ENCODE data around the gene EIF3L.

EIF3L gene

DNA sequence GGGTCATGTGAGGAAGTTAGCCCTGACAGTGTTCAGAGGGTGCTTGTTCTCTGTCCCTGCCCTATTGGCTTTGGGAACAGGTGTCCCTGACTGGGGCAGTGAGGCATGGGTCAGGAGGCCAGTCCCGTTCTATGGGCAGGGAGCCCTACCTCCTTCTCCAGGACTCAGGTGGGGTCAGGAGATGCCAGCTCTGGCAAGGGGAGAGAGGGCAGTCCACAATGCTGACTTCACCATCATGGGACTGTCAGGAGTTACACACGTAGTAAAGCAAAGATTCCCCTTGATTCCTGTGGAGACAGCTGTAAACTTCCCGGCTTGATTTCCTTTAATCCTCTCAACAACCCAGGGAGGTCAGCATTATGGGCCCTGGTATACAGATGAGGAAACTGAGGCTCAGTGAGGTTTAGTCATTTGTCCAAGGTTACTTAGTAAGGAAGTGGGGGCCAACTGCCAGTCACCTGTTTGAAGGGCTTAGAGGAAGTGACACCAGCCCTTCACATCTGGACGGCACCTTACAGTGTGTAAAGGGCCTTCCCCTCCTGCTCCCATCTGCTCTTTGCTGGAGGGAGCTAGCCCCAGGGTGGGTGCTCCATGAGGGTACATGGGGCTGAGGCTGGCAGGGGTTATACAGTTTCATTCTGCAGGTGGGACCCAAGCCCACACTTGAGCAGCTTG, 68.8 kb downstream of the EIF3L start:
- Histone ChIP-seq H4K20me1 (ENCODE audit: insufficient read depth) (no peaks in the 10 kb centered on the region), H3K4me3 (IDR thresholded peaks at IDR 0.05; ENCODE audit: insufficient read depth, low read depth, low read length) (no peak overlapping the region), H3K9ac (no peak overlapping the region), H3K27me3 (ENCODE audit: insufficient read depth, low read depth) (no peaks in the 10 kb centered on the region), H3K4me2 (no peak overlapping the region), H3K27ac (no peak overlapping the region), H3K36me3 (ENCODE audit: insufficient read depth) (no peaks in the 10 kb centered on the region), H3K4me1 (ENCODE audit: low read depth, poor library complexity, severe bottlenecking) (no peaks in the 10 kb centered on the region), H3K79me2 (ENCODE audit: insufficient read depth, low read depth) (no peaks in the 10 kb centered on the region), H2AFZ (ENCODE audit: low read depth) (no peak overlapping the region)
- TF ChIP-seq, protein P1, sequence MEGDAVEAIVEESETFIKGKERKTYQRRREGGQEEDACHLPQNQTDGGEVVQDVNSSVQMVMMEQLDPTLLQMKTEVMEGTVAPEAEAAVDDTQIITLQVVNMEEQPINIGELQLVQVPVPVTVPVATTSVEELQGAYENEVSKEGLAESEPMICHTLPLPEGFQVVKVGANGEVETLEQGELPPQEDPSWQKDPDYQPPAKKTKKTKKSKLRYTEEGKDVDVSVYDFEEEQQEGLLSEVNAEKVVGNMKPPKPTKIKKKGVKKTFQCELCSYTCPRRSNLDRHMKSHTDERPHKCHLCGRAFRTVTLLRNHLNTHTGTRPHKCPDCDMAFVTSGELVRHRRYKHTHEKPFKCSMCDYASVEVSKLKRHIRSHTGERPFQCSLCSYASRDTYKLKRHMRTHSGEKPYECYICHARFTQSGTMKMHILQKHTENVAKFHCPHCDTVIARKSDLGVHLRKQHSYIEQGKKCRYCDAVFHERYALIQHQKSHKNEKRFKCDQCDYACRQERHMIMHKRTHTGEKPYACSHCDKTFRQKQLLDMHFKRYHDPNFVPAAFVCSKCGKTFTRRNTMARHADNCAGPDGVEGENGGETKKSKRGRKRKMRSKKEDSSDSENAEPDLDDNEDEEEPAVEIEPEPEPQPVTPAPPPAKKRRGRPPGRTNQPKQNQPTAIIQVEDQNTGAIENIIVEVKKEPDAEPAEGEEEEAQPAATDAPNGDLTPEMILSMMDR (conservative IDR thresholded peaks at IDR 0.05; ENCODE audit: low read depth, low read length) = no peak

DNA sequence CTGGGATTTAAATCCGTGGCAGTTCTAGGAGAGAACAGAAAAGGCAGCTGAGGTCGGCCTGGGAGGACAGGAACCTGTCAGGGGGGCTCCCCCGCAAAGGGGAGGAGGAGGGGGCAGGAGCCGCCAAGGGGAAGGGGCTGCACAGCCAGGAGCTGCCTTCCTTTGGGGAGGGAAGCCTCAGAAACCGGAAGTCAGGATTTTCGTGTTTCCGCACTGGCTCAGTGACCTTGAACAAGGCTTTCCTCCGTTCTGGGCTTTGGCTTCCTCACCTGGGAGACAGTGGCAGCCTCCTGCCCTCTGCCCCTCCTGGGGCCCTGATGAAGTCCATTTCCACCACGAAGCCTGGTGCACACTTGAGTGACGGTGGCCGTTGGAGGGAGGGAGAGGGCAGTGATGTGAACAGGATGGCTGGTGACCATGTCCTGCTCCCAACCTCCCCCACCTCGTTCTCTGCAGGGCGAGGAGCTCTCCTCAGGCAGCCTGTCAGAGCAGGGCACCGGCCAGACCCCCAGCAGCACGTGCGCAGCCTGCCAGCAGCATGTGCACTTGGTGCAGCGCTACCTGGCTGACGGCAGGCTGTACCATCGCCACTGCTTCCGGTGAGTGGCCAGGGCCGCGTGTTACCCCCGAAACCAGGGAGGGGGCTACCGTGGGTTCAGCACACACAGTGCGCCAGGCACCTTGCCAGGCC, 69.5 kb downstream of the EIF3L start:
- H3K9ac ChIP-seq = no peak overlapping the region
- TF ChIP-seq, protein P1 (conservative IDR thresholded peaks at IDR 0.05; ENCODE audit: low read depth, low read length) = no peak
- no peaks in the 10 kb centered on the region for H4K20me1 ChIP-seq (ENCODE audit: insufficient read depth)
- no peaks in the 10 kb centered on the region for H3K27me3 ChIP-seq (ENCODE audit: insufficient read depth, low read depth)
- H3K4me2 ChIP-seq = no peak overlapping the region
- no peaks in the 10 kb centered on the region for H3K79me2 ChIP-seq (ENCODE audit: insufficient read depth, low read depth)
- no peaks in the 10 kb centered on the region for H3K4me1 ChIP-seq (ENCODE audit: low read depth, poor library complexity, severe bottlenecking)
- H2AFZ ChIP-seq (ENCODE audit: low read depth) = no peak overlapping the region
- H3K36me3 ChIP-seq (ENCODE audit: insufficient read depth) = no peaks in the 10 kb centered on the region
- H3K4me3 ChIP-seq (IDR thresholded peaks at IDR 0.05; ENCODE audit: insufficient read depth, low read depth, low read length) = no peak overlapping the region
- no peak overlapping the region for H3K27ac ChIP-seq

DNA sequence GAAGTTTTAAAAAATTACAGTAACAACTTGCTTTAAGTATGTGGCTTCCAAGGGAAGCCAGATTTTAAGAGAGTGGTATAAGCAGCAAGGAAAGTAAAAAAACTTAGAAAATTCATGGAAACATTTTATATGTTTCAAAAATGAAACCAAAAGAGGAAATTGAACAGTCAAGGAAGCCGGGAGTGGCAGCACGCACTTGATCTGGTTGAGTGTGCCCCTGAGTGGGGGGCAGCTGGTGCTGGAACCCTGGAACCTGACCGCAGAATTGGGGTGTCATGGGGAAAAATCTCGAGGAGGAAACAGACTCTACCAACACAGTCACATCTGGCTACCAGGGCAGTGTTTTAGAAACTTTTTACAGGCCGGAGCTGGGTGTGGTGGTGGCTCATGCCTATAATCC, 70.9 kb downstream of the EIF3L start:
- H3K4me1 ChIP-seq (ENCODE audit: low read depth, poor library complexity, severe bottlenecking) = no peaks in the 10 kb centered on the region
- H2AFZ ChIP-seq (ENCODE audit: low read depth) = no peak overlapping the region
- H3K79me2 ChIP-seq (ENCODE audit: insufficient read depth, low read depth) = no peaks in the 10 kb centered on the region
- no peak overlapping the region for H3K4me2 ChIP-seq
- H4K20me1 ChIP-seq (ENCODE audit: insufficient read depth) = no peaks in the 10 kb centered on the region
- no peak overlapping the region for H3K9ac ChIP-seq
- no peaks in the 10 kb centered on the region for H3K27me3 ChIP-seq (ENCODE audit: insufficient read depth, low read depth)
- TF ChIP-seq, protein P1 (conservative IDR thresholded peaks at IDR 0.05; ENCODE audit: low read depth, low read length) = no peak
- no peaks in the 10 kb centered on the region for H3K36me3 ChIP-seq (ENCODE audit: insufficient read depth)
- no peak overlapping the region for H3K27ac ChIP-seq
- no peak overlapping the region for H3K4me3 ChIP-seq (IDR thresholded peaks at IDR 0.05; ENCODE audit: insufficient read depth, low read depth, low read length)

DNA sequence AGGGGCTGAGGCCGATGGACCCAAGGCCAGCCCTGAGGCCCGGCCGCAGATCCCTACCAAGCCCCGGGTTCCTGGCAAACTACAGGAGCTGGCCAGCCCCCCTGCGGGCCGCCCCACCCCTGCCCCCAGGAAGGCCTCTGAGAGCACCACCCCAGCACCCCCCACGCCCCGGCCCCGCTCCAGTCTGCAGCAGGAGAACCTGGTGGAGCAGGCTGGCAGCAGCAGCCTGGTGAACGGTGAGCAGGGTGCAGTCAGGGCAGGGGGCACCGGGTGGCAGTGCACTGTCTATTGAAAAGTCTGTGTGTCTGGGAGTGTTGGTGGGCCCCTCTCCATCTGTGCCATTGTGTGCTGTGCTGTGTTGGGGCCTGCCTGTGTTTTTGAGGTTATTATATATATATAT, 73.0 kb downstream of the EIF3L start:
- Histone ChIP-seq H4K20me1 (ENCODE audit: insufficient read depth) (no peaks in the 10 kb centered on the region), H3K27ac (no peak overlapping the region), H3K79me2 (ENCODE audit: insufficient read depth, low read depth) (no peaks in the 10 kb centered on the region), H3K4me1 (ENCODE audit: low read depth, poor library complexity, severe bottlenecking) (no peaks in the 10 kb centered on the region), H3K4me2 (no peak overlapping the region), H2AFZ (ENCODE audit: low read depth) (no peak overlapping the region), H3K36me3 (ENCODE audit: insufficient read depth) (no peaks in the 10 kb centered on the region), H3K27me3 (ENCODE audit: insufficient read depth, low read depth) (no peaks in the 10 kb centered on the region), H3K4me3 (IDR thresholded peaks at IDR 0.05; ENCODE audit: insufficient read depth, low read depth, low read length) (no peak overlapping the region), H3K9ac (no peak overlapping the region)
- TF ChIP-seq, protein P1 (conservative IDR thresholded peaks at IDR 0.05; ENCODE audit: low read depth, low read length) = no peak
